GM19395 (cell line): ENCODE data around the gene HNRNPA0.

Experiments used
- ATAC-seq: cut with Tn5 transposase; IDR thresholded peaks from one replicate; pipeline ENCODE4 v1.9.1; 2021; ENCODE audit warnings: mild to moderate bottlenecking, moderate library complexity; ENCODE audit not compliant: unreplicated experiment

Gene HNRNPA0

GRCh38 chr5:137728048-137728447, 26.1 kb downstream of the HNRNPA0 start:
- ATAC-seq = no peak

DNA sequence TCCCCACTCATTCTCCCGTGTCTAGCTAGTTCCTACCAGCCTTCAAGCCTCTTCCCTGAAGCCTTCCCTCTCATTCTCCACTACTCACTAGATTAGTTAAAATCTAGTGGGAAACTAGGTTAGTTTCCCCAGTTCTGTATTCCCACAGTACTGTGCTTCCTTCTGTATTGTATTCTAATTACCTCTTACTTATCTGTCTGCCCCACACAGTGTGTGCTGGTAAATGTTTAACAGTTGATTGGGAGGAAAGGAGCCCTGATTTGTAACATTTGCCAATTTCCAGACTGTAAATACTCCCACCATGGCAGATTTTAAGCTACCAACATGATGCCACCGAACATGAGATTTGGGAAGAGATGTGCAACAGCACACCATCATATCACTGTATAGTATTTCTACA, 26.5 kb downstream of the HNRNPA0 start:
- ATAC-seq = no peak

GRCh38 chr5:137724251-137724650, 29.9 kb downstream of the HNRNPA0 start:
- ATAC-seq = no peak

DNA sequence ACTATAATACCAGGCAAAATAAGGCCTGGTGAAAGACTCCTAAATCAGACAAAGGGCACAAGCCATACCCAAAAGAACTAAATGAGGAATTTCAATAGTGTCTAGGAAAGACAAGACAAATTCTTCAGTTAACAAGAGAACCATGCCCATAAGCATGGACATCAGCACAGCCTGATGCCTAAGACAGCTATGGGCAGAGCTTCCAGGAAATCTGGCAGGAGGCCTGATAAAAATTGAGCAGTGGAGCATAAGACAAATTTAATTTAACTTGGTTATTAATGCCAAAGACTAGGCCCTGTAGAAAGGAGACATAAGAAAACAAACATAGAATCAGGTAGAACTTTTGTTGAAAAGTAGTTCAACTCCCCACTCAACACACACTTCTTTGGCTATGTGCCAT, 35.6 kb downstream of the HNRNPA0 start:
- ATAC-seq = no peak

DNA sequence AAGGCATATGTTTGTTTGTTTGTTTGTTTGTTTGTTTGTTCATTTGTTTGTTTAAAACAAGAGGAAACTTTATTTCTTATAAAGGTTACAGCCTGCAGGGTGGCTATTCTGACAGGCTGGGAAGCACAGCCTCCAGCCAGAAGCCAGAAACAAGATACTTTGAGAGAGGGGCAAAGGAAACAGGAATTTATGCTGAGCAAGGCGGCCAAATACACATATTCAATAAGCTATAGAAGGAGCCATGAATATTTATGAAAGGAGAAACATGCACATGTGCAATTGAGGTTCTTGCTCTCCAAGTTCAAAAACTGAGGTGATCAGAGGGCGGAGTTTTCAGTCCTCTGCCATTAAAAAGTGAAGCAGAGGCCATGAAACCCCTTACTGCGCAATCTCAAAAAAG, 37.8 kb downstream of the HNRNPA0 start:
- ATAC-seq = no peak

DNA sequence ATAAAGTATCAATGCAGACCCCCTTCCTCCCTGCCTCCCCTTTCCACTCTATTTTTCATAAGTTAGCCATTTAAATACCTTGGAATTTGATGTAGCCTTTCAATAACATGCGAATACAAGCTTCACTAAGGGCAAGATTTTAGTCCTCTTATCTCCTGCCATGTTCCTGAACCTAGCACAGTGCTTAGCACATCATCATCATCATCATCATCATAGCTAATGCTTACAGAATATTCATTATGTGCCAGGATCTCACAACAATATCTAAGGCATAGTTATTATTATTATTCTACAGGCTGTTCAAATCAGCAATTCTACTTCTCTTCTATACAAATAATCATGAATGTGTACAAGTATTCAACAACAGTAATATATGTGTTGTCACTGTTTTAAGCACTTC, 38.7 kb downstream of the HNRNPA0 start:
- ATAC-seq = no peak

GRCh38 chr5:137714946-137715345, 39.2 kb downstream of the HNRNPA0 start:
- no peak for ATAC-seq

DNA sequence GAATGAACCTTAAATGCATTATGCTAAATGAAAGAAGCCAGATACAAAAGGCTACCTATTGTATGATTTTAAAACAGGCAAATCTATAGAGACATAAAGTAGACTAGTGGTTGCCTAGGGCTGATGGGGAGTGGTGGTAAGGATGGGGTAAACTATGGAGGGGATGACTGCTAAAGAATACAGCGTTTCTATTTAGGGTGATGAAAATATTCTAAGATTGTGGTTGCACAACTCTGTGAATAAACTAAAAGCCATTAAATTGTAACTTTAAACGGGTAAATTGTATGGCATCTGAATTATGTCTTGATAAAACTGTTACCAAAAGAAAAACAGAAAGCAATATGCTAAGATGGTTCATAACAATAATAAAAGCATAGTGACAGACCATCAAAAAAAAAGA, 39.7 kb downstream of the HNRNPA0 start:
- ATAC-seq = no peak

- no peak for ATAC-seq
These were observed 42.0 kb downstream of the HNRNPA0 start for GRCh38 chr5:137712139-137712667.

DNA sequence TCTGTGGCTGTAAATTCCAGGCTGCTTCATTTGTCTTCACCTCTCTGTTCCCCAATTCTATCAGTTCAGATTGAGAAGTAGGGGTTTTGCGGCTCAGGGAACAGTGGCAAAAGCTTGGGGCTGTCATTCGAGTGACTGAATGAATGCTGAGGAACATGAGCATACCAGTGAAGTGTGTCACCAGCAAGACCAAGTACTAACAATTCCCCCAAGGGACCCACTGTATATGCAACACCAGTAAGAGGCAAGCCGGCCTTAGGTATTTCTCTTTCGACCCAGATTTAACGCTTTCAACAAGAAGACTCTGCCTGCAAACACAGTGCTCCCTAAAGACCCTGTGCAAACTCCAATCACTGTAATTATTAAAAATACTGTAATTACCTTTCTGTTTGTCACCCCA, 44.1 kb downstream of the HNRNPA0 start:
- ATAC-seq = no peak

GRCh38 chr5:137708796-137709559, 45.2 kb downstream of the HNRNPA0 start:
- ATAC-seq = no peak

DNA sequence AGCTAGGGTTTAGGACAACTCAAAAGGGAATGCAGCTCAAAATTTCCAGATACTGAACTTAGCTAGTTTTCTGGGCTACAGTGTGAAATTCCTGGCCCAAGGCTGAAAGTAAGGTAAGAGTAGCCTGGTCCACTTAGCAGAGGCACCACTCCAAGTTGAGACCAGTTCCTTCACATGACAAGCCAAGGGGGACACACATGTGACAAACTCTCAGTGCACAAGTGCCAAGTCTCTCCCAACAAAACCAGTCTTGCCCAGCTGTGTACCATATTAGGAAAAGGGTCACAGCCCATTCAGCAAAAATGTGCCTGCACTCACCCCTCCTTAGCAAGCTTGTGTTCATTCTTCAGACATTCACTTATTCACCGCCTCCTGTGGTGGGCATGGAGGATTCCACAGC, 46.1 kb downstream of the HNRNPA0 start:
- no peak for ATAC-seq

- ATAC-seq = no peak
These were observed 47.3 kb downstream of the HNRNPA0 start for GRCh38 chr5:137706841-137707240.

GRCh38 chr5:137705106-137705505, 49.1 kb downstream of the HNRNPA0 start:
- no peak for ATAC-seq

DNA sequence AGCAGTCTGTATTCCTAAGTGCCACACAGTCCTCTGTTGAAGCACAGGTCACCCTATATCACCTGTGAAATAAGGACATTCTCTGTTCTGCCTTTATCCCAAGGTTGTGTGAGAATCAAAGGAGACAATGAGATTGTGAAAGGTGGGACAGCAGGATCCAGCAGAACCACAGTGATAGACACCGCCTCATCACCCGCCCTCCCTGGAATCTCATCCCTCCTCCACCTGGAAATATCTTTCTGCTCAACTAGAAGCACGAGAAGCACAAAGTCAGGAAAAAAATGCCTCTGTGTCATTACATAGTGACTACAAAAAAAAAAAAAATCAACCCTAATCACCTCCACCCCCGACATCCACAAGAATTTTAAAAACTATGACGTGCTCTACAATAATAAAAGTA, 50.6 kb downstream of the HNRNPA0 start:
- ATAC-seq = no peak

- no peak for ATAC-seq
These were observed 53.9 kb downstream of the HNRNPA0 start for GRCh38 chr5:137700282-137700680.

DNA sequence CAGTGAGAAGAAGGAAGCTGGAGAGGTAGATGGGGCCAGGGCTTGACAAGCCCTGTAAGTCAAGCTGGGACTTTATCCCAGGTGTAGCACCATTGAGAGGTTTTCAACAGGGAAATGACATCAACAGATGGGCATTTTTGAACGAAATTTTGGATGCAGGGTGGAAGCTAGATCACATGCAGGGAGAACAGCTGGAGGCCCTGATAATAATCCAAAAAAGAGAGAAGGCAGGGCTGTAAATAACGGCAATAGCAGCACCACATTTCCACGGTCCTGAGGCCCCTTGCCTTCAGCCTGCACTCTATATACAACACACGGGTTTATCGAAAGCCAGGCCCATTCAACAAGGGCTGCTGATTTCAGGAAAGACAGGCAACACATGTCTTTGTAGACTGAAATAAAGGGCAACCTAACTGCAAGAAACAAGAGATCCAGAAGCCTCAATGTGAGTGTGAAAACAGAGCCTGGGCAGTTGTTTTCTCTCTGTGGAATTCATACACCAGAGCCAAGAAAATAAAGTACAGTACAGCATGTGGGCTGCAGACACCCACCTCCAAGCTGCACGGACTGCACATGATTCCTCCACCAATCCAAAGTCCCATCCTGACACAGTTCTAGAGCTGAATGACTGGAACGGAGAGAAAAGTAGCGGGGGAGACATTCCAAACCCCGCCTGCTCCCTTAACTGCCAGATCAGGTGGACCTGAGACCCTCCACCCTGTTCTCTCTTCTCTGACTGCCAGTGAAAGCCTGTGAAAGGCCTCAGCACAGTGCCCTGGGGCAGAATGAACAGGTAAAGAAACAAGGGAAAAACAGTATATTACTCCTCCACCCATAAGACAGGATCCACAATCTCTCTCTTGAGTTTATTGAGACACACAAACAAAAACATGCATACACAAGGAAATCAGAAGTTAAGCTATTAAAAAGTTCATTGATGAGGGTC, 54.6 kb downstream of the HNRNPA0 start:
- ATAC-seq = no peak

DNA sequence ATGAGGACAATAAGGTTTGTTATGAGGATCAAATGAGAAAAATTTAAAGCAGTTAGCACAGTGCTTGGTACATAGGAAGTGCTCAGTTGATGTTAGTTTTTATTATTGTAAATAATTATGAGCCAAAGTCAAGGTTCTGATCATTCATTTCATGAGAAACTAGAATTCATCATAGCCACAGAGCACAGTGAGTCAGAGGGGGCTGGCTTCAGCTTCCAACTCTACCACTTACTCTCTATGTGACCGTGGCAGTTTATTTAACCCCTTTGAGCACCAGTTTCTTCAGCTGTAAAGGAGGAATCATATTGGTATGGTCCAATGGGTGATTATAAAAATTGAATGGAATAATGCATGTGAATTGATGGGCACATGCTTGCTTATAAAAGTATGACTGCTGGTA, 57.7 kb downstream of the HNRNPA0 start:
- no peak for ATAC-seq

DNA sequence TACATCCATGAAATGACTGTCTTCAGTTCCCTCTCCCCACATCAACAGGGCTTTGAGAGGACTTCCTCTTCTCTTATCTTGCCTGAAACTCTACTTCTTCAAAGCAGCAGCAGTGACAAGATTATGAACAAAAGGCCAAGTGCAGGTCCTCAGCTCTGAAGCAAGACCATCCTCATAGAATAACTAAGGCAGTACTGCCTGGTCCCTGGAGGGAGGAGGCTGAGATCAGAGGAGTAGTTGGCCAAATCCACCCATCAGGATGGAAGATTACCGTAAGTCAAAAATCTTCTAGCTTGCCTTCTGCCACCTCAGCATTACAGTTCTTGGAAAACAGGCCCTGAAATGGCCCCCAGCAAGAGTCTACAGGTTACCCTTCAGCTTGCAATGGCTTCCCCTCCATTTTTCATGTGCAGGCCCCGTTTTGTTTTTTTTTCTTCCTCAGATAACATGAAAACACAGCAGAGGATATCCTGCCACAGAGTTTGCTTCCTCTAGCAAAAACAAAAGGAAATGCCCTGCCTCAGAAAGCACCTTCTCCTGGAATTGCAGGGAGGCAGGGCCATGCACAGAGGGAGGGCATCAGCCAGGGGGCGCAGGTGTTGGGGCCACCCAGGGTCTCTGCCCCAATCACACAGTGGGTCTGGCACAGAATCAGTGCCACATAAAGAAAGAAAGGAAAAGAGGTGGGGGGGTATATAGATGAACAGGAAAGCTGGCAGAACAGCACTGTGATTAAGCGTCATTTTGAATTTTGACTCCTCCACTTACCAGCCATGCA, 58.3 kb downstream of the HNRNPA0 start:
- ATAC-seq = no peak
